Measurements from ENCODE around the gene KCNG1. TPM values are rescaled to one million over a fixed set of nuclear protein-coding genes. Genes with fewer than 3 reads are reported as not detected.

Gene KCNG1
- total RNA-seq, 1 donor from 2014 or later = 2.2 TPM

GRCh38 chr20:51003753-51004152 is 19.2 kb downstream of the KCNG1 start:
- H3K27ac ChIP-seq = no peak overlapping the region
- no peaks in the 10 kb centered on the region for H3K79me2 ChIP-seq (ENCODE audit: low read depth)
- no peaks in the 10 kb centered on the region for H4K20me1 ChIP-seq (ENCODE audit: low read depth)
- Mint-ChIP-seq H3K4me1 (peaks cover 34% of the 10 kb centered on the region), H3K27me3 (ENCODE audit: insufficient read depth, low read depth) (peaks cover 8% of the 10 kb centered on the region), H3K9me3 (no peaks in the 10 kb centered on the region), H3K27ac (peak overlapping the region; percentile 65), H3K36me3 (peaks cover 5% of the 10 kb centered on the region), H3K4me3 (no peak overlapping the region)
- H3K36me3 ChIP-seq = no peaks in the 10 kb centered on the region
- H3K4me2 ChIP-seq = peak overlapping the region; percentile 60
- H3F3A ChIP-seq (ENCODE audit: low read depth) = no peaks in the 10 kb centered on the region
- TF ChIP-seq EZH2 (IDR thresholded peaks at IDR 0.05) (no peak), EZH2phosphoT487 (IDR thresholded peaks at IDR 0.05) (no peak), CTCF (IDR thresholded peaks at IDR 0.05) (no peak)
- H3K9me3 ChIP-seq (ENCODE audit: low read depth) = no peaks in the 10 kb centered on the region
- peaks cover 12% of the 10 kb centered on the region for H3K4me1 ChIP-seq
- no peak overlapping the region for H2AFZ ChIP-seq (replicated peaks)
- H3K27me3 ChIP-seq = no peaks in the 10 kb centered on the region
- no peak overlapping the region for H3K9ac ChIP-seq
- DNase-seq (ENCODE audit: low spot score) = no peak
- no peak overlapping the region for H3K4me3 ChIP-seq

GRCh38 chr20:51002633-51003032 is 20.3 kb downstream of the KCNG1 start:
- no peaks in the 10 kb centered on the region for H3K27me3 ChIP-seq
- Mint-ChIP-seq H3K27ac (peak overlapping the region; percentile 39), H3K27me3 (ENCODE audit: insufficient read depth, low read depth) (peaks cover 11% of the 10 kb centered on the region), H3K4me1 (peaks cover 34% of the 10 kb centered on the region), H3K4me3 (no peak overlapping the region), H3K9me3 (no peaks in the 10 kb centered on the region), H3K36me3 (peaks cover 5% of the 10 kb centered on the region)
- H3K4me3 ChIP-seq = no peak overlapping the region
- no peak overlapping the region for H2AFZ ChIP-seq (replicated peaks)
- no peaks in the 10 kb centered on the region for H3F3A ChIP-seq (ENCODE audit: low read depth)
- no peaks in the 10 kb centered on the region for H4K20me1 ChIP-seq (ENCODE audit: low read depth)
- no peaks in the 10 kb centered on the region for H3K9me3 ChIP-seq (ENCODE audit: low read depth)
- H3K79me2 ChIP-seq (ENCODE audit: low read depth) = no peaks in the 10 kb centered on the region
- H3K4me2 ChIP-seq = no peak overlapping the region
- no peak overlapping the region for H3K27ac ChIP-seq
- peaks cover 12% of the 10 kb centered on the region for H3K4me1 ChIP-seq
- no peak for TF ChIP-seq CTCF (IDR thresholded peaks at IDR 0.05)
- TF ChIP-seq EZH2 (IDR thresholded peaks at IDR 0.05) = no peak
- TF ChIP-seq EZH2phosphoT487 (IDR thresholded peaks at IDR 0.05) = no peak
- no peaks in the 10 kb centered on the region for H3K36me3 ChIP-seq
- H3K9ac ChIP-seq = no peak overlapping the region
- DNase-seq (ENCODE audit: low spot score) = no peak

GRCh38 chr20:51001430-51002265 is 21.3 kb downstream of the KCNG1 start:
- no peak for DNase-seq (ENCODE audit: low spot score)
- H4K20me1 ChIP-seq (ENCODE audit: low read depth) = no peaks in the 10 kb centered on the region
- H3K4me3 Mint-ChIP-seq = no peak overlapping the region
- no peak overlapping the region for H3K9ac ChIP-seq
- no peaks in the 10 kb centered on the region for H3K27me3 ChIP-seq
- H3F3A ChIP-seq (ENCODE audit: low read depth) = no peaks in the 10 kb centered on the region
- H3K79me2 ChIP-seq (ENCODE audit: low read depth) = no peaks in the 10 kb centered on the region
- H3K27ac ChIP-seq = no peak overlapping the region
- no peak overlapping the region for H3K27ac Mint-ChIP-seq
- H3K4me3 ChIP-seq = no peak overlapping the region
- peaks cover 12% of the 10 kb centered on the region for H3K4me1 ChIP-seq
- H3K36me3 Mint-ChIP-seq = peaks cover 5% of the 10 kb centered on the region
- peaks cover 34% of the 10 kb centered on the region for H3K4me1 Mint-ChIP-seq
- TF ChIP-seq EZH2 (IDR thresholded peaks at IDR 0.05) = no peak
- H3K9me3 Mint-ChIP-seq = no peaks in the 10 kb centered on the region
- peaks cover 11% of the 10 kb centered on the region for H3K27me3 Mint-ChIP-seq (ENCODE audit: insufficient read depth, low read depth)
- no peak overlapping the region for H3K4me2 ChIP-seq
- no peak overlapping the region for H2AFZ ChIP-seq (replicated peaks)
- no peaks in the 10 kb centered on the region for H3K36me3 ChIP-seq
- H3K9me3 ChIP-seq (ENCODE audit: low read depth) = no peaks in the 10 kb centered on the region

GRCh38 chr20:50999355-50999754 is 23.6 kb downstream of the KCNG1 start:
- peaks cover 12% of the 10 kb centered on the region for H3K4me1 ChIP-seq

More at GRCh38 chr20:50999355-50999754, 23.6 kb downstream of the KCNG1 start:
- H3K9me3 ChIP-seq (ENCODE audit: low read depth) = no peaks in the 10 kb centered on the region
- no peaks in the 10 kb centered on the region for H3F3A ChIP-seq (ENCODE audit: low read depth)
- TF ChIP-seq EZH2phosphoT487 (IDR thresholded peaks at IDR 0.05) = no peak
- TF ChIP-seq CTCF (IDR thresholded peaks at IDR 0.05) = no peak
- no peak for TF ChIP-seq EZH2 (IDR thresholded peaks at IDR 0.05)
- no peak overlapping the region for H3K4me3 ChIP-seq
- H4K20me1 ChIP-seq (ENCODE audit: low read depth) = no peaks in the 10 kb centered on the region
- no peak overlapping the region for H3K27ac Mint-ChIP-seq
- no peak overlapping the region for H3K4me3 Mint-ChIP-seq
- no peaks in the 10 kb centered on the region for H3K36me3 Mint-ChIP-seq
- no peak for DNase-seq (ENCODE audit: low spot score)
- no peaks in the 10 kb centered on the region for H3K9me3 Mint-ChIP-seq
- H3K27ac ChIP-seq = no peak overlapping the region
- H3K9ac ChIP-seq = no peak overlapping the region
- H3K4me2 ChIP-seq = no peak overlapping the region
- no peak overlapping the region for H2AFZ ChIP-seq (replicated peaks)
- H3K27me3 ChIP-seq = no peaks in the 10 kb centered on the region
- H3K27me3 Mint-ChIP-seq (ENCODE audit: insufficient read depth, low read depth) = peaks cover 19% of the 10 kb centered on the region
- H3K4me1 Mint-ChIP-seq = peaks cover 28% of the 10 kb centered on the region
- H3K79me2 ChIP-seq (ENCODE audit: low read depth) = no peaks in the 10 kb centered on the region
- H3K36me3 ChIP-seq = no peaks in the 10 kb centered on the region
